GM18868 (cell line): Measurements from ENCODE around the gene CCDC60.

Source experiments
- ATAC-seq: cut with Tn5 transposase; IDR thresholded peaks from one replicate; pipeline ENCODE4 v1.9.1; 2021; ENCODE audit warnings: mild to moderate bottlenecking, moderate library complexity; ENCODE audit not compliant: unreplicated experiment

Gene CCDC60

GRCh38 chr12:119334430-119335170, at the start of gene CCDC60:
Gene CCDC60 (plus strand): TSS chr12:119334729. CDS start chr12:119335177, 448 bp downstream.
- no peak for ATAC-seq

- no peak for ATAC-seq
These were observed 46.0 kb upstream of the CCDC60 start for GRCh38 chr12:119288576-119288975.

- no peak for ATAC-seq
These were observed 41.5 kb upstream of the CCDC60 start for GRCh38 chr12:119292893-119293630.

- no peak for ATAC-seq
These were observed 40.3 kb upstream of the CCDC60 start for GRCh38 chr12:119294211-119294610.

GRCh38 chr12:119296535-119296934, 38.0 kb upstream of the CCDC60 start:
- no peak for ATAC-seq

- ATAC-seq = no peak
These were observed 35.4 kb upstream of the CCDC60 start for GRCh38 chr12:119299130-119299529.

GRCh38 chr12:119301379-119301778, 33.1 kb upstream of the CCDC60 start:
- ATAC-seq = no peak

- ATAC-seq = no peak
These were observed 32.0 kb upstream of the CCDC60 start for GRCh38 chr12:119302451-119303080.

- ATAC-seq = no peak
These were observed 27.9 kb upstream of the CCDC60 start for GRCh38 chr12:119306593-119306992.

GRCh38 chr12:119307747-119308146, 26.8 kb upstream of the CCDC60 start:
- ATAC-seq = no peak

GRCh38 chr12:119308708-119309456, 25.6 kb upstream of the CCDC60 start:
- no peak for ATAC-seq

GRCh38 chr12:119311878-119312277, 22.7 kb upstream of the CCDC60 start:
- no peak for ATAC-seq

- no peak for ATAC-seq
These were observed 21.6 kb upstream of the CCDC60 start for GRCh38 chr12:119312904-119313303.

- ATAC-seq = no peak
These were observed 20.2 kb upstream of the CCDC60 start for GRCh38 chr12:119314290-119314689.

- ATAC-seq = no peak
These were observed 14.9 kb upstream of the CCDC60 start for GRCh38 chr12:119319638-119320037.

GRCh38 chr12:119320678-119321077, 13.9 kb upstream of the CCDC60 start:
- no peak for ATAC-seq

- no peak for ATAC-seq
These were observed 12.2 kb upstream of the CCDC60 start for GRCh38 chr12:119322301-119322723.

GRCh38 chr12:119325813-119326212, 8.7 kb upstream of the CCDC60 start:
- no peak for ATAC-seq

- no peak for ATAC-seq
These were observed 8.2 kb upstream of the CCDC60 start for GRCh38 chr12:119326341-119326740.

GRCh38 chr12:119327471-119327870, 7.1 kb upstream of the CCDC60 start:
- no peak for ATAC-seq

GRCh38 chr12:119328111-119328510, 6.4 kb upstream of the CCDC60 start:
- ATAC-seq = no peak
